Neuronal stem cell (in vitro differentiated cells): Measurements from ENCODE around the gene NFASC.

ENCODE experiments used
- DNase-seq: peaks from one replicate; pipeline ENCODE4 v3.0.0-alpha.2; 2013; ENCODE audit warnings: low spot score
- H2AFZ ChIP-seq: one replicate; pipeline ENCODE4 v1.6.1; 2013; ENCODE audit warnings: mild to moderate bottlenecking, low read length, inconsistent platforms
- H2AK5ac ChIP-seq: 2 replicates; pipeline ENCODE4 v1.6.1; 2013; ENCODE audit warnings: low read depth, mild to moderate bottlenecking, inconsistent platforms, low read length, moderate library complexity, mixed read lengths
- H2BK120ac ChIP-seq: 2 replicates; pipeline ENCODE4 v1.6.1; 2013; ENCODE audit warnings: low read depth, mild to moderate bottlenecking, inconsistent platforms, low read length, moderate library complexity, mixed read lengths
- H2BK12ac ChIP-seq: one replicate; pipeline ENCODE4 v1.6.1; 2013; ENCODE audit warnings: low read length, inconsistent platforms
- H2BK15ac ChIP-seq: 2 replicates; pipeline ENCODE4 v1.6.1; 2013; ENCODE audit warnings: mild to moderate bottlenecking, low read length, inconsistent platforms, mixed read lengths
- H2BK5ac ChIP-seq: one replicate; pipeline ENCODE4 v1.6.1; 2013; ENCODE audit warnings: inconsistent platforms, mild to moderate bottlenecking, low read length, moderate library complexity
- H3K14ac ChIP-seq: one replicate; pipeline ENCODE4 v1.6.1; 2013; ENCODE audit warnings: low read length, inconsistent platforms
- H3K18ac ChIP-seq: 2 replicates; pipeline ENCODE4 v1.6.1; 2013; ENCODE audit warnings: low read length, inconsistent platforms
- H3K23ac ChIP-seq: 2 replicates; pipeline ENCODE4 v1.6.1; 2013; ENCODE audit warnings: low read depth, mild to moderate bottlenecking, mixed read lengths, low read length, inconsistent platforms; ENCODE audit not compliant: poor library complexity
- H3K27ac ChIP-seq: replicated peaks from 3 replicates; pipeline ENCODE4 v1.5.1; 2013; ENCODE audit warnings: low read length, inconsistent platforms
- H3K27me3 ChIP-seq, 3 experiments: 2 replicates each; pipeline ENCODE4 v1.6.1; 2013; ENCODE audit warnings: low read length in 3 of 3, mild to moderate bottlenecking in 2 of 3, inconsistent platforms in 1 of 3, low read depth in 1 of 3, mixed read lengths in 1 of 3, moderate library complexity in 1 of 3; ENCODE audit not compliant: control insufficient read depth in 3 of 3, insufficient read depth in 3 of 3
- H3K36me3 ChIP-seq, 2 donors: replicated peaks in 1 of 2; 2 replicates each; pipeline ENCODE4 v1.6.1; 2013; ENCODE audit warnings: low read length in 2 of 2; ENCODE audit not compliant: control insufficient read depth in 2 of 2, insufficient read depth in 2 of 2
- H3K4ac ChIP-seq: 2 replicates; pipeline ENCODE4 v1.6.1; 2013; ENCODE audit warnings: inconsistent platforms, mild to moderate bottlenecking, low read length, moderate library complexity
- H3K4me1 ChIP-seq, 2 donors: 1 replicate in 1 of 2; 2 replicates in 1 of 2; pipeline ENCODE4 v1.6.1; 2013; ENCODE audit warnings: low read length in 2 of 2, low read depth in 1 of 2; ENCODE audit not compliant: control insufficient read depth in 2 of 2, insufficient read depth in 1 of 2
- H3K4me2 ChIP-seq: one replicate; pipeline ENCODE4 v1.6.1; 2013; ENCODE audit warnings: mild to moderate bottlenecking, low read length, inconsistent platforms; ENCODE audit not compliant: insufficient read depth, poor library complexity, severe bottlenecking
- H3K4me3 ChIP-seq, 2 donors: 2 replicates each; pipeline ENCODE4 v1.5.1; 2013; ENCODE audit warnings: low read length in 2 of 2, mild to moderate bottlenecking in 2 of 2, inconsistent platforms in 1 of 2, moderate library complexity in 1 of 2
- H3K79me1 ChIP-seq: one replicate; pipeline ENCODE4 v1.6.1; 2013; ENCODE audit warnings: low read depth, mild to moderate bottlenecking, inconsistent platforms, low read length, moderate library complexity
- H3K9ac ChIP-seq: one replicate; pipeline ENCODE4 v1.6.1; 2013; ENCODE audit warnings: mild to moderate bottlenecking, low read depth, low read length, inconsistent platforms; ENCODE audit not compliant: poor library complexity
- H3K9me3 ChIP-seq, 2 donors: replicated peaks in 1 of 2; 2 replicates each; pipeline versions ENCODE3 to v1.6.1; 2013; ENCODE audit warnings: low read length in 2 of 2, mild to moderate bottlenecking in 2 of 2, inconsistent platforms in 1 of 2, low read depth in 1 of 2, mixed read lengths in 1 of 2, moderate library complexity in 1 of 2; ENCODE audit not compliant: control insufficient read depth in 2 of 2, insufficient read depth in 1 of 2
- H4K8ac ChIP-seq: one replicate; pipeline ENCODE4 v1.6.1; 2013; ENCODE audit warnings: low read depth, mild to moderate bottlenecking, inconsistent platforms, low read length, moderate library complexity
- H4K91ac ChIP-seq: one replicate; pipeline ENCODE4 v1.6.1; 2013; ENCODE audit warnings: low read length, low read depth, mild to moderate bottlenecking, inconsistent platforms; ENCODE audit not compliant: poor library complexity
- WGBS, 2 donors: extraction: QIAGEN DNeasy Blood & Tissue Kit; methylation state at CpG; one replicate each; pipeline ENCODE4 v1.1.7; 2013; ENCODE audit warnings: missing lambda C conversion rate in 2 of 2, mixed read lengths in 1 of 2; ENCODE audit not compliant: insufficient read length in 2 of 2, insufficient replicate concordance in 1 of 2; ENCODE audit errors: extremely low coverage in 2 of 2; 5-methylcytosine and 5-hydroxymethylcytosine counted together

The NFASC gene

GRCh38 chr1:205061227-205061626 lies 190.6 kb downstream of the NFASC start:
- no peak for DNase-seq
- H3K4me1 ChIP-seq, result peaks cover 3 to 6% of the 10 kb centered on the region in 2 donors
- no peak overlapping the region for H2BK5ac ChIP-seq
- H3K18ac ChIP-seq, result peak overlapping the region; percentile 78
- H3K23ac ChIP-seq, result peak overlapping the region; percentile 16
- H2BK120ac ChIP-seq, result peak overlapping the region; percentile 48
- peaks cover 0 to 25% (median 0%) of the 10 kb centered on the region in 3 experiments for H3K27me3 ChIP-seq
- no peak overlapping the region for H3K4me3 ChIP-seq
- peak overlapping the region; percentile 93 for H2AFZ ChIP-seq
- H4K8ac ChIP-seq, result no peak overlapping the region
- H3K4ac ChIP-seq, result no peak overlapping the region
- no peak overlapping the region for H4K91ac ChIP-seq
- H3K9me3 ChIP-seq, result no peaks in the 10 kb centered on the region
- no peak overlapping the region for H3K14ac ChIP-seq
- H2AK5ac ChIP-seq, result peak overlapping the region; percentile 82
- H3K36me3 ChIP-seq, result no peaks in the 10 kb centered on the region
- no CpG with 5 or more reads among the region's 14 CpGs for WGBS, 2 donors
- H3K79me1 ChIP-seq, result no peaks in the 10 kb centered on the region
- peak overlapping the region; percentile 68 for H2BK15ac ChIP-seq
- no peak overlapping the region for H3K4me2 ChIP-seq
- peak overlapping the region; percentile 31 for H3K9ac ChIP-seq
- H2BK12ac ChIP-seq, result peak overlapping the region; percentile 18
- no peak overlapping the region for H3K27ac ChIP-seq

- peak overlapping the region in 1 of 2 donors; percentile 29 for H3K4me3 ChIP-seq
- no peak overlapping the region for H3K14ac ChIP-seq
- H3K9ac ChIP-seq, result no peak overlapping the region
- no peak overlapping the region for H2AK5ac ChIP-seq
- no peak overlapping the region for H2BK120ac ChIP-seq
- H3K27ac ChIP-seq, result no peak overlapping the region
- no peaks in the 10 kb centered on the region for H3K9me3 ChIP-seq
- H3K4me2 ChIP-seq, result peak overlapping the region; percentile 23
- peak; percentile 89 for DNase-seq
- no peak overlapping the region for H2BK12ac ChIP-seq
- peaks cover 3 to 6% of the 10 kb centered on the region in 2 donors for H3K4me1 ChIP-seq
- no peaks in the 10 kb centered on the region for H3K36me3 ChIP-seq
- no peak overlapping the region for H3K23ac ChIP-seq
- no peak overlapping the region for H2BK15ac ChIP-seq
- no CpG with 5 or more reads among the region's 13 CpGs for WGBS, 2 donors
- H2AFZ ChIP-seq, result peak overlapping the region; percentile 93
- H4K91ac ChIP-seq, result no peak overlapping the region
- H3K18ac ChIP-seq, result peak overlapping the region; percentile 87
- no peak overlapping the region for H4K8ac ChIP-seq
- no peak overlapping the region for H3K4ac ChIP-seq
- H3K79me1 ChIP-seq, result no peaks in the 10 kb centered on the region
- H2BK5ac ChIP-seq, result no peak overlapping the region
- peaks cover 0 to 20% (median 0%) of the 10 kb centered on the region in 3 experiments for H3K27me3 ChIP-seq
Observed at GRCh38 chr1:205061665-205062069, 191.0 kb downstream of the NFASC start.

GRCh38 chr1:205062319-205062718 lies 191.7 kb downstream of the NFASC start:
- no peak overlapping the region for H3K9ac ChIP-seq
- H4K91ac ChIP-seq, result no peak overlapping the region
- H3K4me1 ChIP-seq, result peaks cover 3 to 6% of the 10 kb centered on the region in 2 donors
- no peak overlapping the region for H2BK120ac ChIP-seq
- no peak overlapping the region for H3K4me3 ChIP-seq
- no peaks in the 10 kb centered on the region for H3K36me3 ChIP-seq
- H3K4ac ChIP-seq, result no peak overlapping the region
- H2BK12ac ChIP-seq, result peak overlapping the region; percentile 92
- H2AFZ ChIP-seq, result peak overlapping the region; percentile 93
- no peak overlapping the region for H3K23ac ChIP-seq
- H2BK15ac ChIP-seq, result no peak overlapping the region
- no peak overlapping the region for H4K8ac ChIP-seq
- no peak overlapping the region for H2BK5ac ChIP-seq
- H3K27me3 ChIP-seq, result peaks cover 0 to 14% (median 0%) of the 10 kb centered on the region in 3 experiments
- no peaks in the 10 kb centered on the region for H3K79me1 ChIP-seq
- no peak overlapping the region for H3K27ac ChIP-seq
- no peak for DNase-seq
- no peak overlapping the region for H3K4me2 ChIP-seq
- peak overlapping the region; percentile 76 for H2AK5ac ChIP-seq
- no peak overlapping the region for H3K14ac ChIP-seq
- H3K9me3 ChIP-seq, result no peaks in the 10 kb centered on the region
- H3K18ac ChIP-seq, result peak overlapping the region; percentile 60
- WGBS, 2 donors, result no CpG with 5 or more reads among the region's 8 CpGs

GRCh38 chr1:205062895-205063294 lies 192.2 kb downstream of the NFASC start:
- no peak overlapping the region for H3K23ac ChIP-seq
- no peaks in the 10 kb centered on the region for H3K36me3 ChIP-seq
- H4K8ac ChIP-seq, result no peak overlapping the region
- H3K18ac ChIP-seq, result no peak overlapping the region
- H3K4me3 ChIP-seq, result no peak overlapping the region
- no peak overlapping the region for H3K14ac ChIP-seq
- peaks cover 3 to 6% of the 10 kb centered on the region in 2 donors for H3K4me1 ChIP-seq
- H3K27ac ChIP-seq, result no peak overlapping the region
- no peak overlapping the region for H2BK5ac ChIP-seq
- peaks cover 0 to 11% (median 0%) of the 10 kb centered on the region in 3 experiments for H3K27me3 ChIP-seq
- no peak overlapping the region for H3K4ac ChIP-seq
- H2BK15ac ChIP-seq, result no peak overlapping the region
- H3K79me1 ChIP-seq, result no peaks in the 10 kb centered on the region
- H2BK120ac ChIP-seq, result no peak overlapping the region
- no CpG with 5 or more reads among the region's 3 CpGs for WGBS, 2 donors
- no peak overlapping the region for H4K91ac ChIP-seq
- H2AK5ac ChIP-seq, result no peak overlapping the region
- H3K9me3 ChIP-seq, result no peaks in the 10 kb centered on the region
- no peak for DNase-seq
- H2AFZ ChIP-seq, result no peak overlapping the region
- H2BK12ac ChIP-seq, result no peak overlapping the region
- H3K9ac ChIP-seq, result no peak overlapping the region
- H3K4me2 ChIP-seq, result no peak overlapping the region
